ENCODE results near the gene NME1. TPM values are rescaled to one million over a fixed set of nuclear protein-coding genes. Genes with fewer than 3 reads are reported as not detected.
"Not testable (repeated sequence)": the region's sequence is repeated elsewhere in the genome, so short reads cannot be mapped to it uniquely, and the experiment has no call there.

The NME1 gene
- 10 to 100 TPM; 28.3 to 76.0 (median 28.4) TPM for total RNA-seq

GRCh38 chr17:51153210-51154072 lies at the start of gene NME1:
Gene NME1 (plus strand): TSS chr17:51153559. CDS start chr17:51155655, 2,096 bp downstream.
- TF ChIP-seq POLR2A (IDR thresholded peaks at IDR 0.05) (no peak), POLR2AphosphoS5 (IDR thresholded peaks at IDR 0.05) (peak; percentile 86 to 97 (median 87)), CTCF (IDR thresholded peaks at IDR 0.05) (peak; percentile 61 to 79 (median 76))
- no peaks in the 10 kb centered on the region for H3K36me3 ChIP-seq
- H3K9me3 ChIP-seq = no peaks in the 10 kb centered on the region
- no peaks in the 10 kb centered on the region for H3K27me3 ChIP-seq
- intact Hi-C loops (cut with DNase I; ENCODE audit: low total_unique reads) = loop anchor here (10.0 kb wide), 1 partner anchor 149 kb away; no protein-coding TSS in a partner anchor
- DNase-seq (ENCODE audit: low spot score in 2 of 2) = peak; percentile 95 to 97
- peak within 1 kb of the TSS; percentile 71 to 80 (median 79) for H3K4me3 ChIP-seq
- H3K27ac ChIP-seq = peak within 1 kb of the TSS; percentile 90 to 91
- peaks cover 0 to 6% of the 10 kb centered on the region in 2 donors for H3K4me1 ChIP-seq

DNA sequence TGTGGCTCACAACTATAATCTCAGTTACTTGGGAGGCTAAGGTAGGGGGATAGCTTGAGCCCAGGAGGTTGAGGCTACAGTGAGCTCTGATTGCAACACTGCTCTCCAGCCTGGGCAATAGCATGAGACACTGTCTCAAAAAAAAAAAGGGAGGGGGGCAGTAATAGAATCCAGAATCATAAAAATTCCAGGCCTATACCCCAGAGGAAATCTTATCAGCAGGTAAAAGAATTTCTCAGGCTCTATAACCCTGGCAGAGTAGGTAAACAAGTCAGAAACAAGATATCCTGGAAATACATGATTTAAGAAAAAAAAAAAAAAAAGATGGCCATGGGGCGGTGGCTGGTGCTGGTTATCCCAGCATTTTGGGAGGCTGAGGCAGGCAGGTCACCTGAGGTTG lies 45.6 kb upstream of the NME1 start:
- no peak overlapping the region for H3K4me3 ChIP-seq
- DNase-seq (ENCODE audit: low spot score in 2 of 2) = no peak
- H3K9me3 ChIP-seq = no peaks in the 10 kb centered on the region
- no peak for TF ChIP-seq POLR2AphosphoS5 (IDR thresholded peaks at IDR 0.05)
- no peak for TF ChIP-seq POLR2A (IDR thresholded peaks at IDR 0.05)
- no peak for TF ChIP-seq CTCF (IDR thresholded peaks at IDR 0.05)
- H3K36me3 ChIP-seq = no peaks in the 10 kb centered on the region
- no peak overlapping the region for H3K27ac ChIP-seq
- H3K27me3 ChIP-seq = no peaks in the 10 kb centered on the region
- intact Hi-C loops (cut with DNase I; ENCODE audit: low total_unique reads) = no loop called here
- H3K4me1 ChIP-seq = no peaks in the 10 kb centered on the region

DNA sequence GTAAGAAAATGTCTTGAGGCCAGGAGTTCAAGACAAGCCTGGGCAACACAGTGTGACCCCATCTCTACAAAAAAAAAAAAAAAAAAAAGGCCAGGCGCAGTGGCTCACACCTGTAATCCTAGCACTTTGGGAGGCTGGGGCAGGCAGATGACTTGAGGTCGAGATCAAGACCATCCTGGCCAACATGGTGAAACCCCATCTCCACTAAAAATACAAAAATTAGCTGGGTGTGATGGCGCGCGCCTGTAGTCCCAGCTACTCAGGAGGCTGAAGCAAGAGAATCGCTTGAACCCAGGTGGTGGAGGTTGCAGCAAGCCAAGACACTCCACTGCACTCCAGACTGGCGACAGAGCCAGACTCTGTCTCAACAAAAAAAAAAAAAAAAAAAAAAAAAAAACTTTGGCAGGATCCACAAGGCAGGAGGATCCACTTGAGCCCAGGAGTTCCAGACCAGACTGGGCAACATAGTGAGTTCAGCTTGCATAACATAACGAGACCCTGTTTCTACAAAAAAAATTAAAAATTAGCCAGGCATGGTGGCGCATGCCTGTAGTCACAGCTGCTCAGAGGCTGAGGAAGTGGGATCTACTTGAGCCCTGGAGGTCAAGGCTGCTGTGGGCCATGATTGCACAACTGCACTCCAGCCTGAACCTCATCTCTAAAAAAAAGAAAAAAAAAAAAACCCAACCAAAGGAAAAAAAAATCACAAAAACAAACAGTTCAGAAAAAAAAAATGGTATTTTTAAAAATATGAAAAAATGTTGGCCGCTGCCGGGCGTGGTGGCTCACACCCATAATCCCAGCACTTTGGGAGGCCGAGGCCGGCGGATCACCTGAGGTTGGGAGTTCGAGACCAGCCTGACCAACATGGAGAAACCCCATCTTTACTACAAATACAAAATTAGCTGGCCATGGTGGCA lies 40.8 kb upstream of the NME1 start:
- H3K27ac ChIP-seq = not testable (repeated sequence)

DNA sequence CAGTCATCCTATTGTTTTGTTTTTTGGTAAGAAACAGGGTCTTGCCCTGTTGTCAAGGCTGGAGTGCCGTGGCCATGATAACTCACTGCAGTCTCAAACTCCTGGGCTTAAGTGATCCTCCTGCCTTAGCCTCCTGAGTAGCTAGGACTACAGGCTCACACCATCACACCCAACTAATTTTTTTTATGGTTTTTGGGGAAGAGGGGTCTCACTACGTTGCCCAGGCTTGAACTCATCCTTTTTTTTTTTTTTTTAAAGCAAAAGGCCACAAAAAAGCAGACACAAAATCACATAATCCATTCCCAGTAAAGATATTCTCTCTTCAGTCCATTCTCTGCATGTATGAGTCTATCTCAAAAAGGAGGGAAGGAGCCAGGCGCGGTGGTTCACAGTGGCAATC lies 38.2 kb upstream of the NME1 start:
- Histone ChIP-seq H3K4me1 (peaks cover 0 to 15% of the 10 kb centered on the region in 2 donors), H3K4me3 (no peak overlapping the region), H3K27ac (no peak overlapping the region), H3K9me3 (no peaks in the 10 kb centered on the region), H3K36me3 (no peaks in the 10 kb centered on the region), H3K27me3 (no peaks in the 10 kb centered on the region)
- TF ChIP-seq CTCF (IDR thresholded peaks at IDR 0.05) (no peak), POLR2AphosphoS5 (IDR thresholded peaks at IDR 0.05) (no peak)
- intact Hi-C loops (cut with DNase I; ENCODE audit: low total_unique reads) = no loop called here
- DNase-seq (ENCODE audit: low spot score in 2 of 2) = no peak

More for the DNA sequence above, 40.8 kb upstream of the NME1 start:
- H3K36me3 ChIP-seq; H3K4me1 ChIP-seq; H3K9me3 ChIP-seq; intact Hi-C loops (cut with DNase I; ENCODE audit: low total_unique reads); H3K27me3 ChIP-seq; H3K4me3 ChIP-seq: not testable (repeated sequence)
- peak; percentile 34 to 48 (median 41) for TF ChIP-seq POLR2AphosphoS5 (IDR thresholded peaks at IDR 0.05)
- peak in 1 of 2 donors; percentile 38 for DNase-seq (ENCODE audit: low spot score in 2 of 2)

DNA sequence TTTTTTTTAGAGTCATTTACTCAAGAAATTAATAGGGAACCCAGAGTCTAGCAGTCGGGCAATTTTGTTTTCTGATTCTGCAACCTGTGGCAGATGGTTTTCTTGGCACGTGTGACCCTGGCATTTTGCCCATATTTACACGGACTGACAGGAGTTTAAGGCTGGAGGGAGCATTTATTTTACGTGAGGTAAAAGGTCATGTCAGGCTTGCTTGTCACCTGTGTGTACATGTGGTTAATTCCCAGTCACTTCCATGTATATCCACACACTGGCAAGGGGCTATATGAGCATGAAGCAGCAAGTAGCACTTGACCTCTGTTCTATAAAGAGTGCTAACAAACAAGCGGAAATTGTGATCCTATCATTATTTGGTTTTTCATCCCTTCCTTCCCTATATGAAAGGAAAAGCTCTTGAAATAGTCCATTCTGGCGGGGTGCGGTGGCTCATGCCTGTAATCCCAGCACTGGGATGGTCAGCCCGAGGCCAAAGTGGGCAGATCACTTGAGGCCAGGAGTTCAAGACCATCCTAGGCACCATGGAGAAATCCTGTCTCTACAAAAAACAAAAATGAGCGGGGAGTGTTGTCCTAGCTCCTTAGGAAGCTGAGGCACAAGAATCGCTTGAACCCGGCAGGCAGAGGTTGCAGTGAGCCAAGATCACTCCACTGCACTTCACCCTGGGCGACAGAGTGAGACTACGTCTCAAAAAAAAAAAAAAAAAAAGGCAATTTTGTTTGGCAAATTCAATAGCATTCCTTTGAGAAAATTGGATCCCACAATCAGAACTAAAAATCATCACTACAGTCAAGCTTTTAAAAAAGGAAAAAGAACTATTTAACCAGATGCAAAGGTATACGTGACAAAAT lies 34.8 kb upstream of the NME1 start:
- TF ChIP-seq POLR2A (IDR thresholded peaks at IDR 0.05) = no peak
- DNase-seq (ENCODE audit: low spot score in 2 of 2) = peak in 1 of 2 donors; percentile 56
- no peaks in the 10 kb centered on the region for H3K9me3 ChIP-seq
- no peaks in the 10 kb centered on the region for H3K27me3 ChIP-seq
- peaks cover 0 to 15% of the 10 kb centered on the region in 2 donors for H3K4me1 ChIP-seq
- intact Hi-C loops (cut with DNase I; ENCODE audit: low total_unique reads) = no loop called here
- H3K27ac ChIP-seq = peak overlapping the region in 1 of 2 donors; percentile 98
- no peaks in the 10 kb centered on the region for H3K36me3 ChIP-seq
- peak overlapping the region; percentile 97 to 99 (median 99) for H3K4me3 ChIP-seq
